AG04449 (cell line): ENCODE results near the gene DIP2C.
A peak's percentile ranks its signal among the peaks of the same experiment; 100 is the strongest.

Experiments
- CTCF ChIA-PET: fragments of 350-600 bp; formaldehyde crosslinking; extraction: SDS; loops from one replicate; lab custom pipeline; 2021; ENCODE audit warnings: antibody characterized with exemption; lab: Yijun Ruan, JAX
- POLR2A ChIA-PET: fragments of 400-600, 350-600 bp; formaldehyde crosslinking; extraction: SDS; loops from one replicate; lab custom pipeline; 2020; ENCODE audit warnings: antibody characterized with exemption, inconsistent platforms; lab: Yijun Ruan, JAX
- DNase-seq: peaks from one replicate; pipeline ENCODE4 v3.0.0-alpha.2; 2010; ENCODE audit warnings: low read depth, low spot score
- H3K4me3 ChIP-seq: 2 replicates; pipeline ENCODE4 v1.5.1; 2011; ENCODE audit warnings: low read depth, mild to moderate bottlenecking, control low read depth, low read length
- CTCF ChIP-seq: IDR thresholded peaks from one replicate; pipeline ENCODE4 v1.5.1; 2011; ENCODE audit warnings: mild to moderate bottlenecking, moderate library complexity, low read length, control low read depth, inconsistent platforms; ENCODE audit not compliant: insufficient read depth; ENCODE audit errors: missing control alignments

DIP2C gene

DNA sequence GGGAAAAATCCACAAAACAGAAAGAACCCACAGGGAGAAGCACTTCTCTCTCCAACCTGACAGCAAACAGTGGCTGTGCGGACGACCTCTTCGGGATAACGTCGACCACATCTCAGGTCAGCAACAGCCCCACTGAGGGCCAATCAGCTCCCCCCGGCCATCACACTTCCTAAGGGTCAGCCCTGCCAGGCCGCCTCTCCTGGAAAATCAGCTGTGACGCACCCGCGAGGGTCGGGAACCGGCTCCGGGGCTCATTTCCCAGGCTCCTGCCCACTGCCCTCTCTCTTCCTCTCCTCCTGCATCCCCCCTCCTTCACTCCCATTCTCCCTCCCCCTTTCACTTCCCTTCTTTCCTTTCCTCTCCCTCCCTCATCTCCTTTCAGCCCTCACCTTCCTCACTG lies 118.3 kb downstream of the DIP2C start:
- CTCF ChIA-PET: interaction anchor here (1.2 to 1.5 kb wide), 3 partner anchors 10 to 22 kb away, joined by 3 to 6 read pairs (median 3); no protein-coding TSS in a partner anchor
- TF ChIP-seq CTCF: no peak

GRCh38 chr10:570628-571163 lies 118.8 kb downstream of the DIP2C start:
- ChIA-PET POLR2A (interaction anchor here (0.9 kb wide), 1 partner anchor 14 kb away, joined by 3 read pairs; no protein-coding TSS in a partner anchor), CTCF (interaction anchor here (1.1 to 1.5 kb wide), 4 partner anchors 9 to 22 kb away, joined by 3 to 6 read pairs (median 4); no protein-coding TSS in a partner anchor)
- H3K4me3 ChIP-seq: peak overlapping the region; percentile 23
- no peak for TF ChIP-seq CTCF
- DNase-seq: no peak

More for the DNA sequence above, 118.3 kb downstream of the DIP2C start:
- H3K4me3 ChIP-seq: peak overlapping the region; percentile 8; the same call in 1 of the 2 replicates
- POLR2A ChIA-PET: interaction anchor here (0.6 kb wide), 1 partner anchor 117 kb away, joined by 4 read pairs; no protein-coding TSS in a partner anchor
- no peak for DNase-seq

DNA sequence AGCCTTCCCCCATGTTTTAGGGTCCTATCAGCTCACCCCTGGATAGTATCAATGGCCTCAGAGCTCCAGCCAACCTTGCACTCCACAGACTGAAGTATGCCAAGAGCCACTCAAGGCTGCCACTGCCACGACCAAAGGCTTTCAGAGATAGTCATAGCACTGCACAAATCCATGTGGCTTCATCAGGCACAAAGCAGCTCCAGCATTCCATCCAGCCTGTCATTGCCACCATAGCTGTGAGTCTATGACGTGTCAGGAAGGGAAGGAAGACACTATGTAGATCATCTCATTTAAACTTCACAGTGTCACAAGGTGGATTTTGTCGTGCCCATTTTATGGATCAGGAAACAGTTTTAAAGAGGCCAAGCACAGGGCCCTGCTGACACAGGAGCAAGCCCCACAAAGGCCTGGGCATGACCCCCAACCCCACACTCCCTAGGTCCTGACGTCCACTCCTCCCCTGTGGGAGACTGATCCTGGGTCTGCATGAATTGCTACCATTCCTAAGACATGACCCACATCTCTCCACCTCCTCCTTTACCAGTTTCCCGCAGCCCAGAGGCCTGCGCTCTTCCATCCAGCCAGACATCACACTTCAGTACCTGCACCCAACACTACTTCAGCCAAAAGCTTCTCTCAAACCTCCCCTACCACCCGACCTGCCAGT lies 119.4 kb downstream of the DIP2C start:
- DNase-seq: no peak
- ChIA-PET POLR2A (interaction anchor here (0.9 kb wide), 1 partner anchor 13 kb away, joined by 3 read pairs; no protein-coding TSS in a partner anchor), CTCF (interaction anchor here (0.6 to 1.5 kb wide), 4 partner anchors 9 to 224 kb away, joined by 3 to 6 read pairs (median 4); no protein-coding TSS in a partner anchor)
- no peak overlapping the region for H3K4me3 ChIP-seq
- TF ChIP-seq CTCF: no peak

- no peak for TF ChIP-seq CTCF
- ChIA-PET POLR2A (no interaction called here), CTCF (interaction anchor here (2.8 kb wide), 1 partner anchor 58 kb away, joined by 6 read pairs; no protein-coding TSS in a partner anchor)
- no peak for DNase-seq
- H3K4me3 ChIP-seq: no peak overlapping the region
Measured at GRCh38 chr10:568848-569247, 120.6 kb downstream of the DIP2C start.

DNA sequence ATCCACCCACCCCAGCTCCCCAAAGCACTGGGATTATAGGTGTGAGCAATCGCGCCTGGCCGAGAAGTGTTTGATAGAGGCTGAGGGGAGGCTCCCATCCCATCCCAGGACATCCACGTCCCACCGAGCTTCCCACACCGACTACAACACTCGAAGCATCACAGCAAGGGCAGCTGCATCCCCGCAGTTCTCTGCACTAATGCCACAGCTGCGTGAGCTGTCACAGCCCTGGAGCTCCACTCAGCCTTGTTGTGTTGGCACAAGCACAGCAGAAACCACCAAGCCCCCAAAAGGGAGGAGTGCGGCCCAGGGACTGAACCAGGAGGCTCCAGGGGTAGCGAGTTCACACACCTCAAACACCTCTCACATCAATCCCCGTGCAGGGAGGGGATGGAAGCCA lies 121.6 kb downstream of the DIP2C start:
- H3K4me3 ChIP-seq: no peak overlapping the region
- DNase-seq: no peak
- no peak for TF ChIP-seq CTCF
- POLR2A ChIA-PET: no interaction called here
- CTCF ChIA-PET: interaction anchor here (1.4 to 2.8 kb wide), 2 partner anchors 57 to 116 kb away, joined by 3 to 6 read pairs; no protein-coding TSS in a partner anchor
